ENCODE results near the gene DPP6.
"Not testable (repeated sequence)": the region's sequence is repeated elsewhere in the genome, so short reads cannot be mapped to it uniquely, and the experiment has no call there.

Gene DPP6

GRCh38 chr7:154051006-154051642, 1.1 kb upstream of the DPP6 start:
- not testable (repeated sequence) for H3K4me1 ChIP-seq (ENCODE audit: control insufficient read depth in 1 of 2, insufficient read depth in 2 of 2, low read length in 2 of 2); H3K36me3 ChIP-seq (ENCODE audit: control insufficient read depth in 1 of 2, insufficient read depth in 2 of 2, low read length in 2 of 2); H3K9ac ChIP-seq (ENCODE audit: low read depth in 1 of 2, low read length in 2 of 2); H3K27me3 ChIP-seq (ENCODE audit: control insufficient read depth in 1 of 2, insufficient read depth in 2 of 2, low read length in 2 of 2); H3K27ac ChIP-seq (ENCODE audit: low read depth, low read length); H3K9me3 ChIP-seq (ENCODE audit: control insufficient read depth in 1 of 2, low read length in 2 of 2); H3K4me3 ChIP-seq (ENCODE audit: low read depth in 1 of 2, low read length in 2 of 2)

- H3K4me3 ChIP-seq (ENCODE audit: low read depth in 1 of 2, low read length in 2 of 2); H3K4me1 ChIP-seq (ENCODE audit: control insufficient read depth in 1 of 2, insufficient read depth in 2 of 2, low read length in 2 of 2): not testable (repeated sequence)
Observed at GRCh38 chr7:154052530-154053252, 493 bp downstream of the DPP6 start.

DNA sequence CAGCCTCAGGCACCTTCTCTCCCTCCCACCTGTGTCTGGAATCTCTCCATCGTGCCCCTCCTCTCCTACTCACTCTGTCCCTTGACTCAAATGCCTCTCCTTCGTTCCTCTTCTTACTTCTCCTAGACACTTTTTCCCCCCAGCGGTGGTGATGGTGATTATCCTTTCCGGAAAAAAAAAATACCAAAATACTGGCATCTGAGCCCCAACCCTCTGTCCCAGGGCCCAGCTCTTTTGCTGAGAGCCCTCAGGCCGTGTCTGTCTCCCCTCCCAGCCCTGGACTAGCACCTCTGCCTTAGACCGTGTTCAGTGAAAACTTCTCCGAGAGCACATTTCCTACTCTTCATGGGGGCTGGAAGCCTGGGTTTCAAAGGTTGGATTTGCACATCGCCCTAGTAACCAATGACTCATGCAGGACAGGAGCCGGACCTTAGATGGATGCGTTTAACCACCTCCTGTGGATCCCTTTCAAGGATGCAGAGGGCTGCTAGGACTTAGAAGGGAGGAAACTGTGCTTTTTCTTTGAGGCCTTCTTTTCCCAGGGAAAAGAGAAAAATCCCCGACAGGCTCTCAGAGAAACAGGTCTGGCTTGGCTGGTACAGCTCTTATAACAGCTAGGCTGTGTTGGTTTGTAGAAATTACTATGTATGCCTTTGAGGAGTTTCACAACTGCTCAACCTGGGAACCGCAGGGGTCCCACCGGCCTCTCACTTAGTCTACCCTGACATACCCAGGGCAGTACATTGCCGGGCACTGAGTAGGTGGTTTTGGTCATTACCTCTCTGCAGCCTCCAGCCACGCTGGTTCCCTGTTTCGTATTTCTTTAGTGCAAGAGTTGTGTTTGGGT, 1.5 kb downstream of the DPP6 start:
- not testable (repeated sequence) for H3K4me1 ChIP-seq (ENCODE audit: control insufficient read depth in 1 of 2, insufficient read depth in 2 of 2, low read length in 2 of 2); H3K27me3 ChIP-seq (ENCODE audit: control insufficient read depth in 1 of 2, insufficient read depth in 2 of 2, low read length in 2 of 2); H3K4me3 ChIP-seq (ENCODE audit: low read depth in 1 of 2, low read length in 2 of 2); H3K27ac ChIP-seq (ENCODE audit: low read depth, low read length); H3K36me3 ChIP-seq (ENCODE audit: control insufficient read depth in 1 of 2, insufficient read depth in 2 of 2, low read length in 2 of 2); H3K9me3 ChIP-seq (ENCODE audit: control insufficient read depth in 1 of 2, low read length in 2 of 2); H3K9ac ChIP-seq (ENCODE audit: low read depth in 1 of 2, low read length in 2 of 2)

More at GRCh38 chr7:154052530-154053252, 493 bp downstream of the DPP6 start:
- H3K27ac ChIP-seq (ENCODE audit: low read depth, low read length); H3K9ac ChIP-seq (ENCODE audit: low read depth in 1 of 2, low read length in 2 of 2); H3K27me3 ChIP-seq (ENCODE audit: control insufficient read depth in 1 of 2, insufficient read depth in 2 of 2, low read length in 2 of 2); H3K9me3 ChIP-seq (ENCODE audit: control insufficient read depth in 1 of 2, low read length in 2 of 2); H3K36me3 ChIP-seq (ENCODE audit: control insufficient read depth in 1 of 2, insufficient read depth in 2 of 2, low read length in 2 of 2): not testable (repeated sequence)

GRCh38 chr7:154054664-154055063, 2.5 kb downstream of the DPP6 start:
- H3K27ac ChIP-seq (ENCODE audit: low read depth, low read length); H3K4me1 ChIP-seq (ENCODE audit: control insufficient read depth in 1 of 2, insufficient read depth in 2 of 2, low read length in 2 of 2); H3K27me3 ChIP-seq (ENCODE audit: control insufficient read depth in 1 of 2, insufficient read depth in 2 of 2, low read length in 2 of 2); H3K4me3 ChIP-seq (ENCODE audit: low read depth in 1 of 2, low read length in 2 of 2); H3K36me3 ChIP-seq (ENCODE audit: control insufficient read depth in 1 of 2, insufficient read depth in 2 of 2, low read length in 2 of 2); H3K9ac ChIP-seq (ENCODE audit: low read depth in 1 of 2, low read length in 2 of 2); H3K9me3 ChIP-seq (ENCODE audit: control insufficient read depth in 1 of 2, low read length in 2 of 2): not testable (repeated sequence)

GRCh38 chr7:154055491-154056106, 3.4 kb downstream of the DPP6 start:
- H3K9me3 ChIP-seq (ENCODE audit: control insufficient read depth in 1 of 2, low read length in 2 of 2); H3K27me3 ChIP-seq (ENCODE audit: control insufficient read depth in 1 of 2, insufficient read depth in 2 of 2, low read length in 2 of 2); H3K4me3 ChIP-seq (ENCODE audit: low read depth in 1 of 2, low read length in 2 of 2); H3K27ac ChIP-seq (ENCODE audit: low read depth, low read length); H3K4me1 ChIP-seq (ENCODE audit: control insufficient read depth in 1 of 2, insufficient read depth in 2 of 2, low read length in 2 of 2); H3K9ac ChIP-seq (ENCODE audit: low read depth in 1 of 2, low read length in 2 of 2); H3K36me3 ChIP-seq (ENCODE audit: control insufficient read depth in 1 of 2, insufficient read depth in 2 of 2, low read length in 2 of 2): not testable (repeated sequence)

GRCh38 chr7:154058783-154059182, 6.6 kb downstream of the DPP6 start:
- H3K9ac ChIP-seq (ENCODE audit: low read depth in 1 of 2, low read length in 2 of 2); H3K9me3 ChIP-seq (ENCODE audit: control insufficient read depth in 1 of 2, low read length in 2 of 2); H3K27me3 ChIP-seq (ENCODE audit: control insufficient read depth in 1 of 2, insufficient read depth in 2 of 2, low read length in 2 of 2); H3K27ac ChIP-seq (ENCODE audit: low read depth, low read length); H3K4me3 ChIP-seq (ENCODE audit: low read depth in 1 of 2, low read length in 2 of 2); H3K4me1 ChIP-seq (ENCODE audit: control insufficient read depth in 1 of 2, insufficient read depth in 2 of 2, low read length in 2 of 2); H3K36me3 ChIP-seq (ENCODE audit: control insufficient read depth in 1 of 2, insufficient read depth in 2 of 2, low read length in 2 of 2): not testable (repeated sequence)

GRCh38 chr7:154060551-154060950, 8.4 kb downstream of the DPP6 start:
- not testable (repeated sequence) for H3K27ac ChIP-seq (ENCODE audit: low read depth, low read length); H3K36me3 ChIP-seq (ENCODE audit: control insufficient read depth in 1 of 2, insufficient read depth in 2 of 2, low read length in 2 of 2); H3K4me3 ChIP-seq (ENCODE audit: low read depth in 1 of 2, low read length in 2 of 2); H3K4me1 ChIP-seq (ENCODE audit: control insufficient read depth in 1 of 2, insufficient read depth in 2 of 2, low read length in 2 of 2); H3K27me3 ChIP-seq (ENCODE audit: control insufficient read depth in 1 of 2, insufficient read depth in 2 of 2, low read length in 2 of 2); H3K9ac ChIP-seq (ENCODE audit: low read depth in 1 of 2, low read length in 2 of 2); H3K9me3 ChIP-seq (ENCODE audit: control insufficient read depth in 1 of 2, low read length in 2 of 2)

- H3K4me3 ChIP-seq (ENCODE audit: low read depth in 1 of 2, low read length in 2 of 2); H3K4me1 ChIP-seq (ENCODE audit: control insufficient read depth in 1 of 2, insufficient read depth in 2 of 2, low read length in 2 of 2); H3K36me3 ChIP-seq (ENCODE audit: control insufficient read depth in 1 of 2, insufficient read depth in 2 of 2, low read length in 2 of 2); H3K27ac ChIP-seq (ENCODE audit: low read depth, low read length); H3K9me3 ChIP-seq (ENCODE audit: control insufficient read depth in 1 of 2, low read length in 2 of 2); H3K27me3 ChIP-seq (ENCODE audit: control insufficient read depth in 1 of 2, insufficient read depth in 2 of 2, low read length in 2 of 2); H3K9ac ChIP-seq (ENCODE audit: low read depth in 1 of 2, low read length in 2 of 2): not testable (repeated sequence)
Observed at GRCh38 chr7:154071833-154072232, 19.6 kb downstream of the DPP6 start.

- H3K36me3 ChIP-seq (ENCODE audit: control insufficient read depth in 1 of 2, insufficient read depth in 2 of 2, low read length in 2 of 2); H3K9me3 ChIP-seq (ENCODE audit: control insufficient read depth in 1 of 2, low read length in 2 of 2); H3K9ac ChIP-seq (ENCODE audit: low read depth in 1 of 2, low read length in 2 of 2); H3K27me3 ChIP-seq (ENCODE audit: control insufficient read depth in 1 of 2, insufficient read depth in 2 of 2, low read length in 2 of 2); H3K4me3 ChIP-seq (ENCODE audit: low read depth in 1 of 2, low read length in 2 of 2); H3K27ac ChIP-seq (ENCODE audit: low read depth, low read length); H3K4me1 ChIP-seq (ENCODE audit: control insufficient read depth in 1 of 2, insufficient read depth in 2 of 2, low read length in 2 of 2): not testable (repeated sequence)
Observed at GRCh38 chr7:154072395-154073181, 20.4 kb downstream of the DPP6 start.
